Lower lobe of right lung (tissue), 2 donors: ENCODE data around the gene RCE1. TPM values are rescaled to one million over a fixed set of nuclear protein-coding genes. Genes with fewer than 3 reads are reported as not detected.

Source experiments
- ATAC-seq, 2 donors: fragments of 200-7000 bp; cut with Tn5 transposase; one replicate each; pipeline ENCODE4 v1.9.1; 2020 to 2022; ENCODE audit warnings: mild to moderate bottlenecking in 2 of 2, moderate library complexity in 2 of 2
- DNase-seq: peaks from one replicate; pipeline ENCODE4 v3.0.0-alpha.2; 2020
- H3K27ac ChIP-seq: fragments of 200-600 bp; one replicate; pipeline ENCODE4 v1.8.0; 2022
- H3K27me3 ChIP-seq: fragments of 200-600 bp; one replicate; pipeline ENCODE4 v1.8.0; 2022; ENCODE audit warnings: low read depth
- H3K36me3 ChIP-seq: fragments of 200-600 bp; one replicate; pipeline ENCODE4 v1.8.0; 2022; ENCODE audit warnings: mild to moderate bottlenecking
- H3K4me1 ChIP-seq: fragments of 200-600 bp; one replicate; pipeline ENCODE4 v1.8.0; 2022
- H3K4me3 ChIP-seq: fragments of 200-600 bp; one replicate; pipeline ENCODE4 v1.8.0; 2022; ENCODE audit warnings: mild to moderate bottlenecking
- H3K9me3 ChIP-seq: fragments of 200-600 bp; one replicate; pipeline ENCODE4 v1.8.0; 2022
- intact Hi-C: fragments of 100-400 bp; cut with DNase I; formaldehyde crosslinking; loops from one replicate; pipeline ENCODE4 v1.11.0; 2022
- total RNA-seq: library from RNA; stranded (reverse); fragmentation: NEBNext Ultra II Directional; extraction: Animal tissue kit (Norgen Biotek cat#: 25700); gene quantifications from one replicate; pipeline ENCODE4 v1.2.1, GENCODE V29; 2021
- TF ChIP-seq, protein P1 (sequence below): fragments of 200-600 bp; IDR thresholded peaks from one replicate; pipeline ENCODE4 v1.8.0; 2022; ENCODE audit warnings: antibody characterized with exemption, mild to moderate bottlenecking
- donor health status: DM: no; HTN: yes; CAD: no; lungs with severe emphysema.

Gene RCE1
- total RNA-seq, 1 donor from 2014 or later: 18.9 TPM

DNA sequence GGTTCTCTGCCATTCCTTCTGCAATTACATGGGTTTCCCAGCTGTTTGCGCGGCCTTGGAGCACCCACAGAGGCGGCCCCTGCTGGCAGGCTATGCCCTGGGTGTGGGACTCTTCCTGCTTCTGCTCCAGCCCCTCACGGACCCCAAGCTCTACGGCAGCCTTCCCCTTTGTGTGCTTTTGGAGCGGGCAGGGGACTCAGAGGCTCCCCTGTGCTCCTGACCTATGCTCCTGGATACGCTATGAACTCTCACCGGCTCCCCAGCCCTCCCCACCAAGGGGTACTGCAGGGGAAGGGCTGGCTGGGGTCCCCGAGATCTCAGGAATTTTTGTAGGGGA, 2.6 kb downstream of the RCE1 start:
- peaks cover 42% of the 10 kb centered on the region for H3K36me3 ChIP-seq
- H3K27ac ChIP-seq: no peak overlapping the region
- DNase-seq (no peak), ATAC-seq (no peak)
- no peaks in the 10 kb centered on the region for H3K27me3 ChIP-seq
- H3K9me3 ChIP-seq: no peaks in the 10 kb centered on the region
- TF ChIP-seq, protein P1, sequence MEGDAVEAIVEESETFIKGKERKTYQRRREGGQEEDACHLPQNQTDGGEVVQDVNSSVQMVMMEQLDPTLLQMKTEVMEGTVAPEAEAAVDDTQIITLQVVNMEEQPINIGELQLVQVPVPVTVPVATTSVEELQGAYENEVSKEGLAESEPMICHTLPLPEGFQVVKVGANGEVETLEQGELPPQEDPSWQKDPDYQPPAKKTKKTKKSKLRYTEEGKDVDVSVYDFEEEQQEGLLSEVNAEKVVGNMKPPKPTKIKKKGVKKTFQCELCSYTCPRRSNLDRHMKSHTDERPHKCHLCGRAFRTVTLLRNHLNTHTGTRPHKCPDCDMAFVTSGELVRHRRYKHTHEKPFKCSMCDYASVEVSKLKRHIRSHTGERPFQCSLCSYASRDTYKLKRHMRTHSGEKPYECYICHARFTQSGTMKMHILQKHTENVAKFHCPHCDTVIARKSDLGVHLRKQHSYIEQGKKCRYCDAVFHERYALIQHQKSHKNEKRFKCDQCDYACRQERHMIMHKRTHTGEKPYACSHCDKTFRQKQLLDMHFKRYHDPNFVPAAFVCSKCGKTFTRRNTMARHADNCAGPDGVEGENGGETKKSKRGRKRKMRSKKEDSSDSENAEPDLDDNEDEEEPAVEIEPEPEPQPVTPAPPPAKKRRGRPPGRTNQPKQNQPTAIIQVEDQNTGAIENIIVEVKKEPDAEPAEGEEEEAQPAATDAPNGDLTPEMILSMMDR: no peak
- no peak overlapping the region for H3K4me3 ChIP-seq
- intact Hi-C loops: no loop called here
- peaks cover 28% of the 10 kb centered on the region for H3K4me1 ChIP-seq

DNA sequence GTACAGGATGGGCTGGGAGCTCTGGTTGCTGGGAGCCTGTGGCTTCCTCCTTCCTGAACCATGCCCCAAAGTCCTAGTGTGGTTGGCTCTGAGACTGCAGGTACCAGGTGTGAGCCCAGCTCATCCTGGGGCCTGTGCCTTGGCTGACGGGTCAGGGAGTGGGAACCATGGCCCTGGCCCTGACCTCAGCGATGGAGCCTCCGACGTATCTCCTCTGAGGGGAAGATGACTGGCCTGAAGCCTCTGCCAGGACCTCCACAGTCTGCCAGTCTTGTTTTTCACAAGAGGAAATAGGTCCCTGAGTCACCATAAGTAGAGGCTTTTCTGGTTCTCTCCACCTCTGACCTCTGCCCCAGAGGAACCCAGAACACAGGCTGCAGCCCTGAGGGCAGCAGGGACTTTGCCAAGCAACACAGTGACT, 3.4 kb downstream of the RCE1 start:
- DNase-seq: no peak
- no peaks in the 10 kb centered on the region for H3K9me3 ChIP-seq
- H3K27me3 ChIP-seq: no peaks in the 10 kb centered on the region
- no peak for ATAC-seq
- H3K36me3 ChIP-seq: peaks cover 42% of the 10 kb centered on the region
- H3K4me1 ChIP-seq: peaks cover 21% of the 10 kb centered on the region
- H3K4me3 ChIP-seq: no peak overlapping the region
- intact Hi-C loops: no loop called here
- TF ChIP-seq, protein P1: no peak
- no peak overlapping the region for H3K27ac ChIP-seq

DNA sequence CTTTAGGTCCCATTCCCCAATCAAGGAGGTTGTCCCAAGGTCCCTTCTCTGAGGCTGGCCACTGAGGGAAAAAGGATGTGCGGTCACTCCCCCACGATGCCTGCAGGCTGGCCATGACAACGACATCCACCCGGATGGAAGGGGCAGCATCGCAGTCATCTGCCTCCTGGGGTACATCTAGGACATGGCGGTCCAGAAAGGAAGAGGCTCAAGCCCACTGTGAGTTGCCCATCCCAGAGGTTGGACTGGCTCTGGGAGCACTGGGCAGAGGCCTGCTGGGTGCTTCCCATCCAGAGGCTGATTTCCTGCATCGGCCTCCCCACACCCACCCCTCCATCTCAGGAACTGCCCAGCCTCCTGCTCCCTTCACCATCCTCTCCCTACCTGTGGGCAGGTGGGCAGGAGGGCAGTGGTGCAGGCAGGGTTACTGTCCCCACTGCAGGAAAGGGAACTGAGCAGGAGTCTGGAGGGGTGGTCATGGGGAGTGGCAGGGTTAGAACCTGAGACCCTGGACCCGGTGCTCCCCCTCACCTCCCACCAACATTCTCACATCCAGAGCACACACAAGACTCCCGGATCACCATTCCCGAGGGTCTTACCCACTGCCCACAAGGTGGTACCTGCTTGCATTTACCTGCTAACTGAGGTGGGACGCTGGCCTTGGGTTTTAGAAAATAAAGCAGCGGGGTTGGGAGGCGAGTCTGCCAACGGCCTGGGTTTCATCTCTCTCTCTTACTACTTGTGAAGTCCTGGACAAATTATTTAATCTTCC, 4.4 kb downstream of the RCE1 start:
- DNase-seq: no peak
- intact Hi-C loops: no loop called here

DNA sequence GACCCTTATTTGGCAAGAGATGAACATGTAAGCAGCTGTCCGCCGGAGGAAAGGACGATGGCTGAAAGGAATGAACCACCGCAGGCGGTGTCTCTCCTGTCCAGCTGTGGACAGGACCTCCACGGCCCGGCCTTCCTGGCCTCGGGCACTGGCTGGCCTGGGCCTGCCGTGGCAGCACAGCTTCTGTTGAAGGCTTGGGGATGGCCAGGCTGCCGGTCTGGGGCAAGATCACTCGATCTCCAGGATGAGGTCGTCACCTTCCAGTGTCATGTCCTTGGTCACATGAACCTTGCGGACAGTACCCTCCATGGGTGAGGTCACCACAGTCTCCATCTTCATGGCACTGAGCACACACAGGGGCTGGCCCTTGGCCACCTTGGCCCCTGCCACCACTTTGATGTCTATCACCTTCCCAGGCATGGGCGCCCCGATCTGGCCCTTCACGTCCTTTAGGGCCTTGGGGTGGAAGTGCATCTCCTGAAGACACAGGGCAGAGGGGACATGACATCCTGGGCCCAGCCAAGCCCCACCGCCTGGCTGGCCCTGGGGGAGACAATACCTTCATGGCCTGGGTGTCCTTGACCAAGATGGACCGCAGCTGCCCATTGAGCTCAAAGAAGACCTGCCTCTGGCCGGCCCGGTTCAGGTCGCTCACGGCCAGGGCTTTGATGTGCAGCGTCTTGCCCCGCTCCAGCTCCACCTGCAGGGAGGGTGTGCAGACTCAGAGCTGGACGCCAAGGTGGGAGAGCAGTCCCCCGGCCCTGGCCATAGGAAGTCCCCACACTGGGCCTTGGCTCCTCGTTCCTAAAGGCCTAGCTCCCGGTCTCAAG, 5.6 kb downstream of the RCE1 start:
- H3K4me1 ChIP-seq: peaks cover 10% of the 10 kb centered on the region
- H3K9me3 ChIP-seq: no peaks in the 10 kb centered on the region
- TF ChIP-seq, protein P1: no peak
- no peak overlapping the region for H3K27ac ChIP-seq
- H3K36me3 ChIP-seq: peaks cover 42% of the 10 kb centered on the region
- DNase-seq (no peak), ATAC-seq (no peak)
- no peak overlapping the region for H3K4me3 ChIP-seq
- intact Hi-C loops: no loop called here
- H3K27me3 ChIP-seq: no peaks in the 10 kb centered on the region

More for the DNA sequence above, 4.4 kb downstream of the RCE1 start:
- H3K4me3 ChIP-seq: no peak overlapping the region
- peaks cover 42% of the 10 kb centered on the region for H3K36me3 ChIP-seq
- no peaks in the 10 kb centered on the region for H3K27me3 ChIP-seq
- no peak for ATAC-seq
- TF ChIP-seq, protein P1: no peak
- H3K27ac ChIP-seq: no peak overlapping the region
- no peaks in the 10 kb centered on the region for H3K9me3 ChIP-seq
- H3K4me1 ChIP-seq: peaks cover 12% of the 10 kb centered on the region

DNA sequence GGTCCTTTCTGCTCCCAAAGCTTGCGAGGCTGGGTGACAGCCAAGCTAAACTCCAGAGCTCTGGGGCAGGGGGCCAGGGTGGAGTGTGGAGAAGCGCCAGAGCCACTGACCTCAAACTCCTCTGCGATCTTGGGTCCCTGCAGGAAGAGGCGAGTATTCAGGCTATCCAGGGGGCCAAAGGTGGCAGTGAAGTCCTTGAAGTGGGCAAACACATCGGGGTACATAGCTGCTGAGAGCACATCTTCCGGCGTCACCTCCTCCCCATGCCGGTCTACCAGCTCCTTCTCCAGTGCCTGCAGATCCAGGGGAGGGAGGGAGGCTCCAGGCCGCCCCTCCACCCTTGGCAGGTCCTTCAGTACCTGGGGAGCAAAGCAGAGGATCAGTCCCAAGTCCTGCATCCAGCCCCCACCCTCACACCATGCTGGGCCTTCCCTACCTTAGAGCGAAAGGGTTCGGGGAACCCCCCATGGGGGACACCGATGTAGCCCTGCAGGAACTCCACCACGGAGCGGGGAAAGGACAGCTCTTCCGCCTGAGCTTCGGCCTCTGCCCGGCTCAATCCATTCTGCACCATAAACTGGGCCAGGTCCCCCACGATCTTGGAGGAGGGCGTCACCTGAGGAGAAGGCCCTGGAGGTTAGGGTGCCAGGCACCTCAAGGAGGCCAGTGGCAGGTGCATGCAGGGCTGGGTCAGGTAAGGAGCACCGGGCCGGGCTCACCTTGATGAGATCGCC, 6.4 kb downstream of the RCE1 start:
- H3K27me3 ChIP-seq: no peaks in the 10 kb centered on the region
- no peak for ATAC-seq
- peaks cover 2% of the 10 kb centered on the region for H3K4me1 ChIP-seq
- peaks cover 42% of the 10 kb centered on the region for H3K36me3 ChIP-seq
- DNase-seq: peak; percentile 31
- H3K27ac ChIP-seq: no peak overlapping the region
- H3K4me3 ChIP-seq: no peak overlapping the region
- TF ChIP-seq, protein P1: no peak
- H3K9me3 ChIP-seq: no peaks in the 10 kb centered on the region
- intact Hi-C loops: no loop called here
